Osteocyte (in vitro differentiated cells): Measurements from ENCODE around the gene HOXD10. TPM values are rescaled to one million over a fixed set of nuclear protein-coding genes. Genes with fewer than 3 reads are reported as not detected.

ENCODE experiments used
- DNase-seq: peaks from one replicate; pipeline ENCODE4 v3.0.0; 2021; ENCODE audit warnings: mixed read lengths; ENCODE audit not compliant: unreplicated experiment; ENCODE audit errors: extremely low spot score
- H3K27ac Mint-ChIP-seq: one replicate; pipeline ENCODE4 v1.8.0; 2021; ENCODE audit warnings: mild to moderate bottlenecking, mixed read lengths; ENCODE audit not compliant: unreplicated experiment
- H3K27me3 Mint-ChIP-seq: one replicate; pipeline ENCODE4 v1.8.0; 2021; ENCODE audit warnings: mixed read lengths; ENCODE audit not compliant: unreplicated experiment
- H3K36me3 Mint-ChIP-seq: one replicate; pipeline ENCODE4 v1.8.0; 2021; ENCODE audit warnings: mixed read lengths; ENCODE audit not compliant: unreplicated experiment
- H3K4me1 Mint-ChIP-seq: one replicate; pipeline ENCODE4 v1.8.0; 2021; ENCODE audit warnings: mixed read lengths; ENCODE audit not compliant: unreplicated experiment
- H3K4me3 Mint-ChIP-seq: one replicate; pipeline ENCODE4 v1.8.0; 2021; ENCODE audit warnings: mild to moderate bottlenecking, moderate library complexity, mixed read lengths; ENCODE audit not compliant: unreplicated experiment
- H3K9me3 Mint-ChIP-seq: one replicate; pipeline ENCODE4 v1.8.0; 2021; ENCODE audit warnings: mixed read lengths; ENCODE audit not compliant: unreplicated experiment
- total RNA-seq: library from RNA; stranded (reverse); gene quantifications from 2 replicates; pipeline ENCODE4 v1.2.1, GENCODE V29; 2021
- TF ChIP-seq, protein P1 (sequence below): fragments of 200-600 bp; sonication (generic); IDR thresholded peaks from 2 replicates; pipeline ENCODE4 v1.5.0; 2021; ENCODE audit warnings: antibody characterized with exemption, mild to moderate bottlenecking, moderate library complexity

HOXD10 gene
- total RNA-seq, 1 donor from 2014 or later: not detected

GRCh38 chr2:176158855-176159662 lies 42.5 kb downstream of the HOXD10 start:
- H3K4me1 Mint-ChIP-seq: peaks cover 19% of the 10 kb centered on the region
- H3K36me3 Mint-ChIP-seq: no peaks in the 10 kb centered on the region
- TF ChIP-seq, protein P1, sequence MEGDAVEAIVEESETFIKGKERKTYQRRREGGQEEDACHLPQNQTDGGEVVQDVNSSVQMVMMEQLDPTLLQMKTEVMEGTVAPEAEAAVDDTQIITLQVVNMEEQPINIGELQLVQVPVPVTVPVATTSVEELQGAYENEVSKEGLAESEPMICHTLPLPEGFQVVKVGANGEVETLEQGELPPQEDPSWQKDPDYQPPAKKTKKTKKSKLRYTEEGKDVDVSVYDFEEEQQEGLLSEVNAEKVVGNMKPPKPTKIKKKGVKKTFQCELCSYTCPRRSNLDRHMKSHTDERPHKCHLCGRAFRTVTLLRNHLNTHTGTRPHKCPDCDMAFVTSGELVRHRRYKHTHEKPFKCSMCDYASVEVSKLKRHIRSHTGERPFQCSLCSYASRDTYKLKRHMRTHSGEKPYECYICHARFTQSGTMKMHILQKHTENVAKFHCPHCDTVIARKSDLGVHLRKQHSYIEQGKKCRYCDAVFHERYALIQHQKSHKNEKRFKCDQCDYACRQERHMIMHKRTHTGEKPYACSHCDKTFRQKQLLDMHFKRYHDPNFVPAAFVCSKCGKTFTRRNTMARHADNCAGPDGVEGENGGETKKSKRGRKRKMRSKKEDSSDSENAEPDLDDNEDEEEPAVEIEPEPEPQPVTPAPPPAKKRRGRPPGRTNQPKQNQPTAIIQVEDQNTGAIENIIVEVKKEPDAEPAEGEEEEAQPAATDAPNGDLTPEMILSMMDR: no peak
- H3K9me3 Mint-ChIP-seq: peaks cover under 1% of the 10 kb centered on the region
- no peak overlapping the region for H3K27ac Mint-ChIP-seq
- H3K4me3 Mint-ChIP-seq: no peak overlapping the region
- H3K27me3 Mint-ChIP-seq: peaks cover 84% of the 10 kb centered on the region
- no peak for DNase-seq

DNA sequence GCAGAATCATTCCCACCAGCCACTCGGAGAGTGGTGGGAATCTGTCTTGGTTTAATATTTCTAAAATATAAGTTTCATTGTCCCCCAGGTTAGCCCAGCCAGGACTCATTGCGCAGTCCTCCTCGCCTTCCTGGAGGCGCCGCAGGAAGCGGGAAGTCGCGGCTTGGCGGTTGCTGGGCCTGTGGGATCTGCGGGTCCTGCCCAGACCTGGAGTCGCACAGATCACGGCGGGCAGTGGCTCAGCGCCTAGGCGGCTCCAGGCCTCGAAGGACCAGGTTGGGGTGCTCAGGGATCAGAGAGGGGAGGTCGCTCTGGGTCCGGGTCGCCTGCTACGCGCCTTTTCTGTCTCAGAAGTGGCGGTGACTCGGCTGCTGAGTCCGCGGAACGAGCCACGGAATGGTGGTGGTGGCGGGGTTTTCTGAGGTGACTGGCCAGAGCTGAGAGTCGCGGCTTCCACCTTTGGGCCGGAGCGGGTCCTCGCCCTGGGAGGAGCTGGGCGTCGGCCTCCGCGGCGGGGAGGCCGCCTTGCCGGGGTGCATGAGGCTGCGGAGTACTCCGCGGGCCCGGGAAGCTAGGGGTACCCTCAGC lies 43.2 kb downstream of the HOXD10 start:
- Mint-ChIP-seq H3K27ac (no peak overlapping the region), H3K9me3 (peaks cover 3% of the 10 kb centered on the region), H3K27me3 (peaks cover 84% of the 10 kb centered on the region), H3K4me1 (peaks cover 19% of the 10 kb centered on the region), H3K4me3 (no peak overlapping the region), H3K36me3 (no peaks in the 10 kb centered on the region)
- no peak for DNase-seq
- TF ChIP-seq, protein P1: no peak

DNA sequence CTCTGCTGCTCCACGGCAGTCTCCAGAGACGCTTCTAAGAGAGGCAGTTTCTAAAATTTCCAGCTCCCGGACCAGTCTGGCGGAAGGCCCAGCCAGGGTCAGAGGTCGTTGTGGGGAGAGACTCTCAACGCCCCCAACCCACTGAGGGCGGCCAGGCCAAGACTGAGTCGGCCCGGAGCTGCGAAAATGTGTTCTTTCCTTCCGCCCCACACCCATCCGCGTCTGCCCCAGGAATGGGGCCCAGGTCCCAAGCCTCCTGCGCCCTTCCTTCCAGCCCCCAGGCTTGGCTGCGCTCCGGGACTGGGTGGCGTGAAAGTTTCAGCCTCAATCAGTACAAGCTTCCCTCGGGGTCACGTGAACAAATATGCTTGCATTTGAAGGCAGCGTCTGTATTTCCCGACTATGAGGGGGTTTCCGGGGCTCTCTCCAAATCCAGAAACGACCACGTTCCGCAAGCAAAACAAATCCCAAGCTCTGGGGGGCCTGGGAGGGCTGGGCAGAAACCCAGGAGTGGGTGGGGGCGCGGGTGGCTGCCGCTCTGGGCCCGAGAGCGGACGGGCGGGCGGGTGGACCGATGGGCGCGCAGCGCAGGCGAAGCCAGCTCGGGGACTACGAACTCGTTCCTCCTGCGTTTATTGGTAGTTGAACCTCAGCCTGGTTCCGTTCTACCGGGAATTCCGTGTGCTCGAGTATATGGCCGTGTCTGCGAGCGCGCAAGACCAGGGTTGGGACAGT lies 43.8 kb downstream of the HOXD10 start:
- Mint-ChIP-seq H3K4me3 (no peak overlapping the region), H3K36me3 (no peaks in the 10 kb centered on the region), H3K4me1 (peaks cover 19% of the 10 kb centered on the region), H3K9me3 (peaks cover 3% of the 10 kb centered on the region), H3K27me3 (peaks cover 84% of the 10 kb centered on the region), H3K27ac (no peak overlapping the region)
- DNase-seq: no peak
- TF ChIP-seq, protein P1: no peak

DNA sequence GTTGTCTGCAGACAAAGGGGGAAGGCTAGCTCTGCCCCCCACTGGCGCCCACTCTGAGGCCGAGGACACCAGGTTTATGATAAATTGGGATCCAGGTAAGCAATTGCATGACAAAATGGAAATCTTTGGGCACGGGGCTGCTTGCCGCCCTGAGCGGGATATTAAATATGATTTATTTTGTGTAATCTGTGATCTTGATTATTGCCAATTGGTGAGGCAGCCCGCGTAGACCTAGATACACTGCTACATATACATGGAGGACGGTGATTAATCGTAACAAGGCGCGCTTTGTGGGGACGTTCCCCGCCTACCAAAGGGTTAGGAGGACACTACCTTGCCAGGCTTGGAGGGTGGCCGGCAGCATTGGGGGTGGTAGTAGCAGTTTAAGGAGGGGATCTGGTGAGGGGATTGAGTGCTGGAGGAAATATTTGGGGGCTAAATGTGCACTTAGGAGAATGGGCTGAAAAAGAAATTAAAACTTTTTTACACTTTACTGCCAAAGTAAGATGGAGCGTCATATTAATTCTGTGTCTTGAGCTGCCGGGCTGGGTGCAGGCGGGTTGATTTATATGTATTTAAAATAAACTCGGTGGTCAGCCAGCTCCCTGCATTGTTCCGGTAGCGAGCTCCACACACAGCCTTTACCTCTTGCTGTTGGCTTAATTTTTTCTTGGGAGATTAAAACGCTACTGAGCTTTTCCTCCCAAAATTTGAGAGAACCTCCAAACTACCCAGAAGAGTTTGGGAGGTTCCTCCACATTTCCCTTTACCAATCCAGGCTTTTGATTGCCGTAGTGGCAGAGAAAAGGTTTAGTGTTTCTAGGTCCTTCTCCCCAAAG lies 44.6 kb downstream of the HOXD10 start:
- peaks cover 84% of the 10 kb centered on the region for H3K27me3 Mint-ChIP-seq
- TF ChIP-seq, protein P1: no peak
- H3K4me3 Mint-ChIP-seq: no peak overlapping the region
- peaks cover 3% of the 10 kb centered on the region for H3K9me3 Mint-ChIP-seq
- H3K36me3 Mint-ChIP-seq: no peaks in the 10 kb centered on the region
- H3K4me1 Mint-ChIP-seq: peaks cover 19% of the 10 kb centered on the region
- no peak for DNase-seq
- no peak overlapping the region for H3K27ac Mint-ChIP-seq
